Osteocyte (in vitro differentiated cells): Measurements from ENCODE around the gene CXADR. TPM values are rescaled to one million over a fixed set of nuclear protein-coding genes. Genes with fewer than 3 reads are reported as not detected.

Experiments used
- DNase-seq: peaks from one replicate; pipeline ENCODE4 v3.0.0; 2021; ENCODE audit warnings: mixed read lengths; ENCODE audit not compliant: unreplicated experiment; ENCODE audit errors: extremely low spot score
- H3K27ac Mint-ChIP-seq: one replicate; pipeline ENCODE4 v1.8.0; 2021; ENCODE audit warnings: mild to moderate bottlenecking, mixed read lengths; ENCODE audit not compliant: unreplicated experiment
- H3K27me3 Mint-ChIP-seq: one replicate; pipeline ENCODE4 v1.8.0; 2021; ENCODE audit warnings: mixed read lengths; ENCODE audit not compliant: unreplicated experiment
- H3K36me3 Mint-ChIP-seq: one replicate; pipeline ENCODE4 v1.8.0; 2021; ENCODE audit warnings: mixed read lengths; ENCODE audit not compliant: unreplicated experiment
- H3K4me1 Mint-ChIP-seq: one replicate; pipeline ENCODE4 v1.8.0; 2021; ENCODE audit warnings: mixed read lengths; ENCODE audit not compliant: unreplicated experiment
- H3K4me3 Mint-ChIP-seq: one replicate; pipeline ENCODE4 v1.8.0; 2021; ENCODE audit warnings: mild to moderate bottlenecking, moderate library complexity, mixed read lengths; ENCODE audit not compliant: unreplicated experiment
- H3K9me3 Mint-ChIP-seq: one replicate; pipeline ENCODE4 v1.8.0; 2021; ENCODE audit warnings: mixed read lengths; ENCODE audit not compliant: unreplicated experiment
- total RNA-seq: library from RNA; stranded (reverse); gene quantifications from 2 replicates; pipeline ENCODE4 v1.2.1, GENCODE V29; 2021
- TF ChIP-seq, protein P1 (sequence below): fragments of 200-600 bp; sonication (generic); IDR thresholded peaks from 2 replicates; pipeline ENCODE4 v1.5.0; 2021; ENCODE audit warnings: antibody characterized with exemption, mild to moderate bottlenecking, moderate library complexity

The CXADR gene
- total RNA-seq, 1 donor from 2014 or later, result 0.11 TPM

GRCh38 chr21:17550671-17551308 lies 37.9 kb downstream of the CXADR start:
- TF ChIP-seq, protein P1, sequence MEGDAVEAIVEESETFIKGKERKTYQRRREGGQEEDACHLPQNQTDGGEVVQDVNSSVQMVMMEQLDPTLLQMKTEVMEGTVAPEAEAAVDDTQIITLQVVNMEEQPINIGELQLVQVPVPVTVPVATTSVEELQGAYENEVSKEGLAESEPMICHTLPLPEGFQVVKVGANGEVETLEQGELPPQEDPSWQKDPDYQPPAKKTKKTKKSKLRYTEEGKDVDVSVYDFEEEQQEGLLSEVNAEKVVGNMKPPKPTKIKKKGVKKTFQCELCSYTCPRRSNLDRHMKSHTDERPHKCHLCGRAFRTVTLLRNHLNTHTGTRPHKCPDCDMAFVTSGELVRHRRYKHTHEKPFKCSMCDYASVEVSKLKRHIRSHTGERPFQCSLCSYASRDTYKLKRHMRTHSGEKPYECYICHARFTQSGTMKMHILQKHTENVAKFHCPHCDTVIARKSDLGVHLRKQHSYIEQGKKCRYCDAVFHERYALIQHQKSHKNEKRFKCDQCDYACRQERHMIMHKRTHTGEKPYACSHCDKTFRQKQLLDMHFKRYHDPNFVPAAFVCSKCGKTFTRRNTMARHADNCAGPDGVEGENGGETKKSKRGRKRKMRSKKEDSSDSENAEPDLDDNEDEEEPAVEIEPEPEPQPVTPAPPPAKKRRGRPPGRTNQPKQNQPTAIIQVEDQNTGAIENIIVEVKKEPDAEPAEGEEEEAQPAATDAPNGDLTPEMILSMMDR, result no peak
- H3K4me1 Mint-ChIP-seq, result no peaks in the 10 kb centered on the region
- H3K9me3 Mint-ChIP-seq, result no peaks in the 10 kb centered on the region
- no peaks in the 10 kb centered on the region for H3K27me3 Mint-ChIP-seq
- H3K4me3 Mint-ChIP-seq, result no peak overlapping the region
- H3K36me3 Mint-ChIP-seq, result no peaks in the 10 kb centered on the region
- no peak overlapping the region for H3K27ac Mint-ChIP-seq
- DNase-seq, result no peak

DNA sequence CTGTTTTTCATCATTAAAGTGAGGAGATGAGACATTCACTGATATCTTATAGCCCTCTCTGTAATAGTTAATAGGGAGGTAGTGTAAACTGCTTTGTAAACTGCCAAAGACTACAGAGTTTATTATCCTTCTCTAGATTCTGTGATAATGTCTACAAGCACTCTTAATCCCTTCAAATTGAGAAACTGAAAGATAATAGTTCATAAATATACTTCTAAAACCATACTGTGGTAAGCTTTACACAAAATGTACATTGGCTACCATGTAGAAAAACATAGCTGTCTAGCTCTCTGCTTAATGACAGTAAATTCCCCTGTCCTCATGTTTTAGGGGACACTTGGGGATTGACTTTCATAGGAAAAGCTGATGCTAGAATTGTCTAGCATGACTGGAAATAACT lies 39.6 kb downstream of the CXADR start:
- TF ChIP-seq, protein P1, result no peak
- Mint-ChIP-seq H3K9me3 (no peaks in the 10 kb centered on the region), H3K27ac (no peak overlapping the region), H3K27me3 (no peaks in the 10 kb centered on the region), H3K4me3 (no peak overlapping the region), H3K36me3 (no peaks in the 10 kb centered on the region), H3K4me1 (no peaks in the 10 kb centered on the region)
- no peak for DNase-seq

DNA sequence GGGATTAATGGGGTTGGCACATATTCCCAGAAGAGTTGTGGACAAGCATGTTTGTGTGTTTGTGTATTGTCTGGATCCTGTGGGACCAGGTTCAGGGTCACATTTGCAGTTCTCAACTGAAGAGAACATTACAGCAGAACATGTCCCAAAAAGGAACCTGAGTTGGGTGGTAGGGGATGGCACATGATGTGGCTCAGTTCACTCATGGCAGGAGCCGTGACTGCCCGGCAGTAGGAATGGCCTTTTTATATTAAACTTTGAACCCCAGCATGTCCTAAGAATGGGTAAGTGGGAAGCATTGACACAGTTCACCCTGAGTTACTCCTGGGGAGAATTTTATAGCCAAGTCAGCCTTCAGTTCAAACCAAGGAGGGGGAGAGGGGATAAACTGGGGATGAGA lies 41.3 kb downstream of the CXADR start:
- H3K36me3 Mint-ChIP-seq, result no peaks in the 10 kb centered on the region
- no peaks in the 10 kb centered on the region for H3K4me1 Mint-ChIP-seq
- TF ChIP-seq, protein P1, result no peak
- no peak for DNase-seq
- H3K9me3 Mint-ChIP-seq, result no peaks in the 10 kb centered on the region
- H3K27me3 Mint-ChIP-seq, result no peaks in the 10 kb centered on the region
- no peak overlapping the region for H3K4me3 Mint-ChIP-seq
- no peak overlapping the region for H3K27ac Mint-ChIP-seq

DNA sequence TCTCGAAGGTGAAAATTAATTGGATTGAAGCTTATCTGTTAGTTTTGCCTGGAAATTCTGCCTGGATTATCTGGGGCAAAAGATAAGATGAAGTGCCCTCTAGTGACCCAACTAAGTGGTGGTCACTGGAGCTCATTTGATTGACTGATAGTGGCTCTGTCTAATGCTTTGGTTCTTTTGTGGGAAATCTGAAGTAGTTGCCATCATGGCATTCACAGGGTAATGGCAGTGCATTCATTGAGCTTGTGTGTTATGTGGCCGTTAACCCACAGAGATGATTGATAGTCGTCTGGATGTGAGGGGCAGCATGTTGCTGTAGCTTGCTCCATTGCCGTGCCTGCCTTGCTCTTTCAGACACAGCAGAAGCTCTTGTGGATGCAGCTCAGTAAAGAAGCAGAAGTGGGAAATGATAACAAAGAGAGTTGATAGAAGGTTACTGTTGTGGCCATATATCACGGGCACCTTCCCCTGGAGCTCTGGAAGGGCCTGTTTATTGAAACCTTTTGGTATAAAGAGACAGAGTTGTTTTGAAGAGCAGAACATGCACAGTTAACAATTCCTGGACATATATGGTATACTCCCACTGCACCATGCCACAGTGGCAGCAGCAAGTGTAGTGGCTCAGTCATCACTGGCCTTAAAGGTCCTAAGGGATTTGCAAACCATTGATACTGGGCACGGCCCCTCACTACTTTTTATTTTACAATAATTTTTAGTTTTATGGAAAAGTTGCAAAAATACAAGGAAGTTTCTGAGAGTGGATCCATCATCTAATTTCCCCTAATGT lies 42.0 kb downstream of the CXADR start:
- no peaks in the 10 kb centered on the region for H3K36me3 Mint-ChIP-seq
- TF ChIP-seq, protein P1, result no peak
- H3K4me3 Mint-ChIP-seq, result no peak overlapping the region
- H3K27ac Mint-ChIP-seq, result no peak overlapping the region
- H3K27me3 Mint-ChIP-seq, result no peaks in the 10 kb centered on the region
- H3K9me3 Mint-ChIP-seq, result no peaks in the 10 kb centered on the region
- H3K4me1 Mint-ChIP-seq, result no peaks in the 10 kb centered on the region
- no peak for DNase-seq

- Mint-ChIP-seq H3K9me3 (no peaks in the 10 kb centered on the region), H3K4me1 (no peaks in the 10 kb centered on the region), H3K27ac (no peak overlapping the region), H3K4me3 (no peak overlapping the region), H3K36me3 (no peaks in the 10 kb centered on the region), H3K27me3 (no peaks in the 10 kb centered on the region)
- no peak for DNase-seq
- TF ChIP-seq, protein P1, result no peak
Observed at GRCh38 chr21:17560377-17561025, 47.7 kb downstream of the CXADR start.
